DOHH2 (cell line): ENCODE results near the gene ADGRF3.

Source experiments
- CTCF ChIP-seq: fragments of 200-600 bp; sonication (generic); IDR thresholded peaks from one replicate; pipeline ENCODE4 v1.5.1; 2014; ENCODE audit warnings: antibody characterized with exemption, mild to moderate bottlenecking, low read depth, low read length; ENCODE audit not compliant: poor library complexity, severe bottlenecking
- EZH2phosphoT487 ChIP-seq: fragments of 200-600 bp; sonication (generic); IDR thresholded peaks from 2 replicates; pipeline ENCODE4 v1.6.1; 2017; ENCODE audit warnings: borderline replicate concordance, mild to moderate bottlenecking, antibody characterized with exemption, low read length, moderate library complexity, mixed read lengths

DNA sequence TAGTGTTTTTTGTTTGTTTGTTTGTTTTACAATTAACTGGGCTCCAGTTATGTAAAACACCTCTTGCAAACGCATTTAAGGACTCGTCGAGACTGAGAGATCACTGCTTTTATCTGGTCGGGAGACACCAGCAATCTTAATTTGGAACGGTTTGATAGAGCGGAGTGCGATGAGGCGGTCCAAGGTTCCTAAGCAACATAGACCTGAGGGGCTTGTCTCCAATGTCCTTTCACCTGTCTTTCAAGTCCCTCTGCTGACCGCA, 1.4 kb downstream of the ADGRF3 start:
- TF ChIP-seq CTCF (no peak), EZH2phosphoT487 (no peak)
